Measurements from ENCODE around the gene KLHDC7A. TPM values are rescaled to one million over a fixed set of nuclear protein-coding genes. Genes with fewer than 3 reads are reported as not detected.

KLHDC7A gene
- polyA plus RNA-seq, 1 experiment, result not detected

- H3K27me3 ChIP-seq (ENCODE audit: control insufficient read depth, insufficient read depth, low read length), result no peaks in the 10 kb centered on the region
- ChIA-PET POLR2A (no interaction called here), CTCF (no interaction called here)
- no peak for TF ChIP-seq CTCF (IDR thresholded peaks at IDR 0.05; ENCODE audit: insufficient read depth, low read depth, low read length)
- no peak overlapping the region for H3K4me3 ChIP-seq (ENCODE audit: low read depth, low read length)
- no peaks in the 10 kb centered on the region for H3K36me3 ChIP-seq (ENCODE audit: control insufficient read depth, insufficient read depth, low read length)
- no peak for DNase-seq (ENCODE audit: low read depth)
Measured at GRCh38 chr1:18464665-18465050, 16.1 kb upstream of the KLHDC7A start.

- Histone ChIP-seq H3K27me3 (ENCODE audit: control insufficient read depth, insufficient read depth, low read length) (no peaks in the 10 kb centered on the region), H3K36me3 (ENCODE audit: control insufficient read depth, insufficient read depth, low read length) (no peaks in the 10 kb centered on the region), H3K4me3 (ENCODE audit: low read depth, low read length) (no peak overlapping the region)
- no peak for TF ChIP-seq CTCF (IDR thresholded peaks at IDR 0.05; ENCODE audit: insufficient read depth, low read depth, low read length)
- ChIA-PET CTCF (no interaction called here), POLR2A (no interaction called here)
- DNase-seq (ENCODE audit: low read depth), result no peak
Measured at GRCh38 chr1:18466676-18467075, 14.1 kb upstream of the KLHDC7A start.

GRCh38 chr1:18468570-18468969 is 12.2 kb upstream of the KLHDC7A start:
- Histone ChIP-seq H3K36me3 (ENCODE audit: control insufficient read depth, insufficient read depth, low read length) (no peaks in the 10 kb centered on the region), H3K4me3 (ENCODE audit: low read depth, low read length) (no peak overlapping the region), H3K27me3 (ENCODE audit: control insufficient read depth, insufficient read depth, low read length) (no peaks in the 10 kb centered on the region)
- no peak for DNase-seq (ENCODE audit: low read depth)
- POLR2A ChIA-PET, result no interaction called here
- CTCF ChIA-PET, result no interaction called here
- TF ChIP-seq CTCF (IDR thresholded peaks at IDR 0.05; ENCODE audit: insufficient read depth, low read depth, low read length), result no peak

- H3K36me3 ChIP-seq (ENCODE audit: control insufficient read depth, insufficient read depth, low read length), result no peaks in the 10 kb centered on the region
- ChIA-PET POLR2A (no interaction called here), CTCF (no interaction called here)
- no peak for TF ChIP-seq CTCF (IDR thresholded peaks at IDR 0.05; ENCODE audit: insufficient read depth, low read depth, low read length)
- no peak overlapping the region for H3K4me3 ChIP-seq (ENCODE audit: low read depth, low read length)
- H3K27me3 ChIP-seq (ENCODE audit: control insufficient read depth, insufficient read depth, low read length), result no peaks in the 10 kb centered on the region
- no peak for DNase-seq (ENCODE audit: low read depth)
Measured at GRCh38 chr1:18469514-18469913, 11.2 kb upstream of the KLHDC7A start.

GRCh38 chr1:18470671-18471355 is 9.9 kb upstream of the KLHDC7A start:
- DNase-seq (ENCODE audit: low read depth), result no peak
- CTCF ChIA-PET, result no interaction called here
- TF ChIP-seq CTCF (IDR thresholded peaks at IDR 0.05; ENCODE audit: insufficient read depth, low read depth, low read length), result no peak
- H3K4me3 ChIP-seq (ENCODE audit: low read depth, low read length), result no peak overlapping the region
- POLR2A ChIA-PET, result no interaction called here
- no peaks in the 10 kb centered on the region for H3K36me3 ChIP-seq (ENCODE audit: control insufficient read depth, insufficient read depth, low read length)
- no peaks in the 10 kb centered on the region for H3K27me3 ChIP-seq (ENCODE audit: control insufficient read depth, insufficient read depth, low read length)
